Neural cell (in vitro differentiated cells): ENCODE data around the gene NDST3. TPM values are rescaled to one million over a fixed set of nuclear protein-coding genes. Genes with fewer than 3 reads are reported as not detected.

Experiments used
- H2AFZ ChIP-seq: fragments of 200-600, 300-800 bp; sonication (generic), shearing (Covaris generic); 2 replicates; pipeline ENCODE4 v1.6.0; 2014; ENCODE audit warnings: low read depth, mild to moderate bottlenecking, antibody characterized with exemption, low read length, moderate library complexity
- H3F3A ChIP-seq: fragments of 200-600 bp; shearing (Covaris generic); 2 replicates; pipeline ENCODE4 v1.6.1; 2016; ENCODE audit warnings: mild to moderate bottlenecking, moderate library complexity, mixed read lengths, antibody characterized with exemption, low read length; ENCODE audit not compliant: insufficient read depth, poor library complexity, severe bottlenecking
- H3K27ac ChIP-seq: fragments of 200-600, 300-800 bp; sonication (generic), shearing (Covaris generic); 2 replicates; pipeline ENCODE4 v1.5.1; 2014; ENCODE audit warnings: mild to moderate bottlenecking, low read length, moderate library complexity
- H3K27me3 ChIP-seq: fragments of 300-800, 200-600 bp; sonication (generic), shearing (Covaris generic); 2 replicates; pipeline ENCODE4 v1.6.0; 2014; ENCODE audit warnings: mild to moderate bottlenecking, low read depth, low read length, moderate library complexity; ENCODE audit not compliant: insufficient read depth
- H3K36me3 ChIP-seq: fragments of 300-800, 200-600 bp; sonication (generic), shearing (Covaris generic); 2 replicates; pipeline ENCODE4 v1.5.1; 2014; ENCODE audit warnings: mild to moderate bottlenecking, antibody characterized with exemption, low read length, moderate library complexity; ENCODE audit not compliant: insufficient read depth
- H3K4me2 ChIP-seq: fragments of 300-800, 200-600 bp; sonication (generic), shearing (Covaris generic); 2 replicates; pipeline ENCODE4 v1.6.0; 2014; ENCODE audit warnings: mild to moderate bottlenecking, low read length
- H3K4me3 ChIP-seq: fragments of 300-800, 200-600 bp; sonication (generic), shearing (Covaris generic); 2 replicates; pipeline ENCODE4 v1.5.1; 2014; ENCODE audit warnings: mild to moderate bottlenecking, low read length, moderate library complexity
- H3K79me2 ChIP-seq: fragments of 200-600 bp; shearing (Covaris generic); replicated peaks from 2 replicates; pipeline ENCODE4 v1.6.0; 2014; ENCODE audit warnings: mild to moderate bottlenecking, low read length, moderate library complexity; ENCODE audit not compliant: insufficient read depth
- H3K9ac ChIP-seq: fragments of 300-800, 200-600 bp; sonication (generic), shearing (Covaris generic); 2 replicates; pipeline ENCODE4 v1.6.1; 2016; ENCODE audit warnings: mild to moderate bottlenecking, low read length, mixed read lengths
- H3K9me2 ChIP-seq: fragments of 200-600 bp; shearing (Covaris generic); 2 replicates; pipeline ENCODE4 v1.6.1; 2016; ENCODE audit warnings: mild to moderate bottlenecking, low read length, mixed read lengths; ENCODE audit not compliant: insufficient read depth
- H3K9me3 ChIP-seq: fragments of 200-600, 300-800 bp; sonication (generic), shearing (Covaris generic); 2 replicates; pipeline ENCODE4 v1.6.1; 2016; ENCODE audit warnings: mild to moderate bottlenecking, mixed run types, low read length, moderate library complexity, mixed read lengths
- H4K20me1 ChIP-seq: fragments of 200-600 bp; shearing (Covaris generic); 2 replicates; pipeline ENCODE4 v1.6.1; 2016; ENCODE audit warnings: mild to moderate bottlenecking, mixed run types; ENCODE audit not compliant: insufficient read depth
- CTCF ChIP-seq: fragments of 450-650 bp; IDR thresholded peaks from 2 replicates; pipeline ENCODE4 v1.5.1; 2014; ENCODE audit warnings: antibody characterized with exemption, mild to moderate bottlenecking, moderate library complexity; ENCODE audit not compliant: poor library complexity, severe bottlenecking
- EP300 ChIP-seq: fragments of 450-650 bp; conservative IDR thresholded peaks from 2 replicates; pipeline ENCODE4 v1.6.1; 2014; ENCODE audit warnings: antibody characterized with exemption, mild to moderate bottlenecking, moderate library complexity; ENCODE audit not compliant: poor library complexity, severe bottlenecking
- EZH2 ChIP-seq: fragments of 200-600, 300-800 bp; shearing (Covaris generic), sonication (generic); IDR thresholded peaks from 2 replicates; pipeline ENCODE4 v1.6.1; 2014; ENCODE audit warnings: antibody characterized with exemption, low read length, borderline replicate concordance, mild to moderate bottlenecking; ENCODE audit not compliant: insufficient read depth, poor library complexity, severe bottlenecking
- MXI1 ChIP-seq: fragments of 450-650 bp; conservative IDR thresholded peaks from 2 replicates; pipeline ENCODE4 v1.6.1; 2014; ENCODE audit warnings: antibody characterized with exemption, mild to moderate bottlenecking; ENCODE audit not compliant: poor library complexity, severe bottlenecking
- POLR2AphosphoS5 ChIP-seq: IDR thresholded peaks from 2 replicates; pipeline ENCODE4 v1.6.1; 2012
- RAD21 ChIP-seq: fragments of 450-650 bp; conservative IDR thresholded peaks from 2 replicates; pipeline ENCODE4 v1.6.1; 2014; ENCODE audit warnings: antibody characterized with exemption, mild to moderate bottlenecking, moderate library complexity
- REST ChIP-seq: IDR thresholded peaks from 2 replicates; pipeline ENCODE4 v1.6.1; 2012; ENCODE audit warnings: borderline replicate concordance
- SMC3 ChIP-seq: fragments of 450-650 bp; conservative IDR thresholded peaks from 2 replicates; pipeline ENCODE4 v1.6.1; 2014; ENCODE audit warnings: antibody characterized with exemption, mild to moderate bottlenecking, moderate library complexity; ENCODE audit not compliant: poor library complexity
- TAF1 ChIP-seq: IDR thresholded peaks from 2 replicates; pipeline ENCODE4 v1.6.1; 2012; ENCODE audit warnings: low read depth
- polyA plus RNA-seq: library from polyadenylated mRNA; depleted of rRNA; stranded (reverse); fragments of >200 nt; gene quantifications from 2 replicates; pipeline ENCODE4 v1.2.3, GENCODE V29; 2014

NDST3 gene
- polyA plus RNA-seq, 1 donor from 2014 or later, result 4.0 TPM

- Histone ChIP-seq H3K9me2 (no peaks in the 10 kb centered on the region), H3K27me3 (no peaks in the 10 kb centered on the region), H3K4me3 (no peak overlapping the region), H4K20me1 (no peaks in the 10 kb centered on the region), H3K9ac (no peak overlapping the region), H3F3A (no peaks in the 10 kb centered on the region), H3K27ac (no peak overlapping the region), H3K9me3 (no peaks in the 10 kb centered on the region), H3K79me2 (no peaks in the 10 kb centered on the region), H3K4me2 (no peak overlapping the region), H2AFZ (no peak overlapping the region), H3K36me3 (no peaks in the 10 kb centered on the region)
- TF ChIP-seq POLR2AphosphoS5, result no peak
- TF ChIP-seq EP300, result no peak
- TF ChIP-seq EZH2, result no peak
- TF ChIP-seq TAF1, result no peak
- TF ChIP-seq REST, result no peak
- no peak for TF ChIP-seq MXI1
- TF ChIP-seq SMC3, result no peak
- no peak for TF ChIP-seq CTCF
- no peak for TF ChIP-seq RAD21
These were observed 234.5 kb downstream of the NDST3 start for GRCh38 chr4:118268780-118269179.

DNA sequence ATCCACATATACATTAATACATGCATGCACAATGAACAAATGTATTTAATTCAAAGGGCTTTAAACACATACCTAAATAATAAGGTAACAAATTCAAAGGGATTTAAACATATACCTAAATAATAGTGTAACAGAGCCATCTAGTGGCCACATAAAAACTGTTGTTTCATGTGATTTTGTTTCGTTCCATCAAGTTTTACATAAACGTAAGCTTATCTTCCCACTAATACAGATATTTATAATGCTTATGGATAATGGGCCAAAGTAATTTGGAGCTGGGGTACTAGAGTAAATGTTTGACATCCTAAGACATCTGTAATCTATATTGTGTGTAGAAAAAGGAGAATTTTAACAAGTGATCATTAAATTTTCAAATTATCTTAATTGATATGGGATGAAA lies 236.2 kb downstream of the NDST3 start:
- no peak overlapping the region for H3K9ac ChIP-seq
- H3K27me3 ChIP-seq, result no peaks in the 10 kb centered on the region
- no peaks in the 10 kb centered on the region for H3K79me2 ChIP-seq
- no peak overlapping the region for H3K4me2 ChIP-seq
- H3K36me3 ChIP-seq, result no peaks in the 10 kb centered on the region
- no peak overlapping the region for H3K27ac ChIP-seq
- H3K9me2 ChIP-seq, result no peaks in the 10 kb centered on the region
- H3F3A ChIP-seq, result no peaks in the 10 kb centered on the region
- TF ChIP-seq CTCF (peak; percentile 82), RAD21 (peak; percentile 84), POLR2AphosphoS5 (no peak), SMC3 (peak; percentile 83), REST (no peak)
- H3K4me3 ChIP-seq, result no peak overlapping the region
- H4K20me1 ChIP-seq, result no peaks in the 10 kb centered on the region
- H2AFZ ChIP-seq, result no peak overlapping the region
- no peaks in the 10 kb centered on the region for H3K9me3 ChIP-seq
